Lung (tissue), 12 donors: ENCODE results near the gene CPED1. TPM values are rescaled to one million over a fixed set of nuclear protein-coding genes. Genes with fewer than 3 reads are reported as not detected.

Source experiments
- ATAC-seq: fragments of 200-7000 bp; cut with Tn5 transposase; one replicate; pipeline ENCODE4 v1.9.1; 2020; ENCODE audit warnings: moderate number of reproducible peaks; ENCODE audit not compliant: insufficient read depth, low FRiP score
- DNase-seq, 3 donors: peaks; one replicate each; pipeline ENCODE4 v3.0.0-alpha.2; 2013 to 2017
- H3K27ac ChIP-seq, 2 donors: one replicate each; pipeline ENCODE4 v1.5.1; 2013; ENCODE audit warnings: mild to moderate bottlenecking in 2 of 2, moderate library complexity in 2 of 2, control low read depth in 1 of 2, inconsistent platforms in 1 of 2, low read depth in 1 of 2, low read length in 1 of 2
- H3K27me3 ChIP-seq, 3 donors: one replicate each; pipeline ENCODE4 v1.5.1; 2013; ENCODE audit warnings: low read length in 2 of 3; ENCODE audit not compliant: control insufficient read depth in 3 of 3, insufficient read depth in 3 of 3
- H3K36me3 ChIP-seq, 4 donors: one replicate each; pipeline ENCODE4 v1.5.1; 2013; ENCODE audit warnings: low read length in 4 of 4, mild to moderate bottlenecking in 1 of 4, moderate library complexity in 1 of 4; ENCODE audit not compliant: control insufficient read depth in 4 of 4, insufficient read depth in 4 of 4
- H3K4me1 ChIP-seq, 5 donors: one replicate each; pipeline ENCODE4 v1.5.1; 2013; ENCODE audit warnings: low read length in 5 of 5, mild to moderate bottlenecking in 2 of 5, moderate library complexity in 1 of 5; ENCODE audit not compliant: control insufficient read depth in 5 of 5, insufficient read depth in 5 of 5
- H3K4me3 ChIP-seq: one replicate; pipeline ENCODE4 v1.5.1; 2013; ENCODE audit warnings: mild to moderate bottlenecking, control low read depth, moderate library complexity
- H3K9ac ChIP-seq, 2 donors: one replicate each; pipeline ENCODE4 v1.5.1; 2013; ENCODE audit warnings: low read length in 2 of 2, control low read depth in 1 of 2; ENCODE audit not compliant: insufficient read depth in 1 of 2
- H3K9me3 ChIP-seq, 4 donors: one replicate each; pipeline ENCODE4 v1.5.1; 2013; ENCODE audit warnings: low read length in 3 of 4, mild to moderate bottlenecking in 1 of 4, moderate library complexity in 1 of 4; ENCODE audit not compliant: control insufficient read depth in 4 of 4, insufficient read depth in 3 of 4
- CTCF ChIP-seq: IDR thresholded peaks from 2 replicates; pipeline ENCODE4 v1.5.1; 2012; ENCODE audit warnings: mild to moderate bottlenecking; ENCODE audit errors: control extremely low read depth, extremely low read depth
- WGBS, 2 donors: extraction: QIAGEN DNeasy Blood & Tissue Kit; methylation state at CpG; one replicate each; pipeline ENCODE4 v1.1.7; 2013; 5-methylcytosine and 5-hydroxymethylcytosine counted together
- polyA plus RNA-seq, 2 donors: library from polyadenylated mRNA; stranded (reverse); fragments of 200-250 nt; gene quantifications; one replicate each; pipeline ENCODE4 v1.2.1, GENCODE V29; 2013
- total RNA-seq, 2 donors: library from RNA; depleted of rRNA in 1 of 2; stranded (reverse); fragments of >200 nt in 1 of 2; gene quantifications; one replicate each; pipeline ENCODE4 v1.2.1, GENCODE V29; 2014 to 2021
- donor health status: control.
- donor health status: control.
- donor health status: Bipolar disorder and iron deficiency.
- donor health status: healthy.
- donor health status: DM: yes; HTN: yes; CAD: no.

Gene CPED1
- total and polyA plus RNA-seq, 4 donors: 1.8 to 32.3 (median 7.4) TPM

- no peak overlapping the region for H3K9ac ChIP-seq
- peak overlapping the region in 1 of 2 donors; percentile 26 for H3K27ac ChIP-seq
- H3K27me3 ChIP-seq: no peaks in the 10 kb centered on the region
- DNase-seq (no peak), ATAC-seq (no peak)
- TF ChIP-seq CTCF: no peak
- H3K4me1 ChIP-seq: peaks cover 0 to 45% (median 13%) of the 10 kb centered on the region in 5 donors
- peaks cover 0 to 5% (median 0%) of the 10 kb centered on the region in 4 donors for H3K9me3 ChIP-seq
- 94 to 96% methylated on average over 3 of the region's 3 CpGs for WGBS, 2 donors
- no peak overlapping the region for H3K4me3 ChIP-seq
- H3K36me3 ChIP-seq: no peaks in the 10 kb centered on the region
These were observed 38.1 kb downstream of the CPED1 start for GRCh38 chr7:121026577-121027111.

GRCh38 chr7:121027761-121028669 lies 39.5 kb downstream of the CPED1 start:
- H3K27ac ChIP-seq: peak overlapping the region; percentile 40 to 72
- TF ChIP-seq CTCF: no peak
- no peaks in the 10 kb centered on the region for H3K27me3 ChIP-seq
- 62 to 79% methylated on average over 10 of the region's 10 CpGs for WGBS, 2 donors
- H3K4me3 ChIP-seq: no peak overlapping the region
- H3K36me3 ChIP-seq: no peaks in the 10 kb centered on the region
- H3K9me3 ChIP-seq: peaks cover 0 to 5% (median 0%) of the 10 kb centered on the region in 4 donors
- ATAC-seq (no peak), DNase-seq (peak; percentile 21 to 64 (median 60))
- no peak overlapping the region for H3K9ac ChIP-seq
- H3K4me1 ChIP-seq: peaks cover 0 to 43% (median 18%) of the 10 kb centered on the region in 5 donors

GRCh38 chr7:121029302-121029701 lies 40.8 kb downstream of the CPED1 start:
- Histone ChIP-seq H3K36me3 (no peaks in the 10 kb centered on the region), H3K27ac (no peak overlapping the region), H3K4me3 (no peak overlapping the region), H3K27me3 (no peaks in the 10 kb centered on the region), H3K9ac (no peak overlapping the region), H3K4me1 (peaks cover 0 to 39% (median 12%) of the 10 kb centered on the region in 5 donors), H3K9me3 (peaks cover 0 to 5% (median 0%) of the 10 kb centered on the region in 4 donors)
- no peak for TF ChIP-seq CTCF
- DNase-seq (no peak), ATAC-seq (no peak)
- WGBS, 2 donors: 78 to 82% methylated on average over 1 of the region's 1 CpG
